T-cell (primary cell): ENCODE measurements around the gene MLANA. TPM values are rescaled to one million over a fixed set of nuclear protein-coding genes. Genes with fewer than 3 reads are reported as not detected.

Experiments used
- ATAC-seq, 4 experiments: fragments of 200-7000 bp in 3 of 4; fragments of 150-1000 bp in 1 of 4; cut with Tn5 transposase; replicated peaks in 1 of 4; 1 replicate in 3 of 4; 2 replicates in 1 of 4; pipeline ENCODE4 v1.10.0; 2021; ENCODE audit warnings: moderate library complexity in 3 of 4, mild to moderate bottlenecking in 2 of 4, moderate number of reproducible peaks in 1 of 4
- CTCF ChIA-PET, 2 donors: fragments of 300-600 bp; sonication (Branson Sonifier 250); formaldehyde crosslinking; loops; one replicate each; lab custom pipeline; 2022; ENCODE audit warnings: antibody characterized with exemption in 2 of 2; lab: Charles Lee
- POLR2A ChIA-PET, 2 donors: fragments of 300-600 bp; sonication (Branson Sonifier 250); formaldehyde crosslinking; loops; one replicate each; lab custom pipeline; 2022; ENCODE audit warnings: antibody characterized with exemption in 2 of 2; lab: Charles Lee
- DNase-seq, 35 experiments: peaks; one replicate each; pipeline versions ENCODE4 v3.0.0 to v3.0.0-alpha.2; 2013 to 2023
- H3K27ac ChIP-seq: one replicate; pipeline ENCODE4 v1.5.1; 2013; ENCODE audit warnings: low read length
- H3K27me3 ChIP-seq, 2 experiments: replicated peaks in 1 of 2; 1 replicate in 1 of 2; 2 replicates in 1 of 2; pipeline versions ENCODE4 v1.6.1 to v1.7.0; 2013; ENCODE audit warnings: low read length in 1 of 2, mixed read lengths in 1 of 2; ENCODE audit not compliant: control insufficient read depth in 2 of 2, insufficient read depth in 2 of 2; ENCODE audit errors: extremely low read depth in 1 of 2
- H3K36me3 ChIP-seq, 2 donors: 1 replicate in 1 of 2; 2 replicates in 1 of 2; pipeline versions ENCODE4 v1.6.1 to v1.7.0; 2013; ENCODE audit warnings: low read length in 1 of 2; ENCODE audit not compliant: control insufficient read depth in 2 of 2, insufficient read depth in 1 of 2; ENCODE audit errors: extremely low read depth in 1 of 2
- H3K4me1 ChIP-seq, 2 experiments: 1 replicate in 1 of 2; 2 replicates in 1 of 2; pipeline versions ENCODE4 v1.6.1 to v1.7.0; 2013; ENCODE audit warnings: low read length in 2 of 2, mixed read lengths in 1 of 2; ENCODE audit not compliant: insufficient read depth in 2 of 2, control insufficient read depth in 1 of 2; ENCODE audit errors: extremely low read depth in 1 of 2
- H3K4me3 ChIP-seq, 2 donors: 1 replicate in 1 of 2; 2 replicates in 1 of 2; pipeline versions ENCODE4 v1.5.1 to v1.7.0; 2013; ENCODE audit warnings: mild to moderate bottlenecking in 2 of 2, low read length in 1 of 2, moderate library complexity in 1 of 2; ENCODE audit not compliant: control insufficient read depth in 1 of 2; ENCODE audit errors: extremely low read depth in 1 of 2
- H3K9me3 ChIP-seq: 2 replicates; pipeline ENCODE4 v1.7.0; 2013
- H3K27ac Mint-ChIP-seq, 2 donors: one replicate each; pipeline ENCODE4 v1.8.0; 2020 to 2021; ENCODE audit warnings: mild to moderate bottlenecking in 2 of 2, mixed read lengths in 2 of 2
- H3K27me3 Mint-ChIP-seq, 2 donors: one replicate each; pipeline ENCODE4 v1.8.0; 2021 to 2022; ENCODE audit warnings: mixed read lengths in 2 of 2
- H3K36me3 Mint-ChIP-seq: one replicate; pipeline ENCODE4 v1.8.0; 2021; ENCODE audit warnings: mixed read lengths
- H3K4me1 Mint-ChIP-seq, 3 donors: one replicate each; pipeline ENCODE4 v1.8.0; 2020 to 2022; ENCODE audit warnings: mixed read lengths in 3 of 3, mild to moderate bottlenecking in 1 of 3
- H3K4me3 Mint-ChIP-seq, 3 donors: one replicate each; pipeline ENCODE4 v1.8.0; 2020 to 2022; ENCODE audit warnings: mild to moderate bottlenecking in 3 of 3, mixed read lengths in 3 of 3, moderate library complexity in 3 of 3
- H3K9me3 Mint-ChIP-seq, 3 donors: one replicate each; pipeline ENCODE4 v1.8.0; 2020 to 2022; ENCODE audit warnings: mixed read lengths in 3 of 3
- WGBS: methylation state at CpG from one replicate; pipeline ENCODE4 v1.1.5; 2013; ENCODE audit warnings: missing lambda C conversion rate; ENCODE audit not compliant: insufficient coverage; 5-methylcytosine and 5-hydroxymethylcytosine counted together
- total RNA-seq, 35 experiments: library from RNA in 6 of 35; stranded (reverse) in 6 of 35; fragments of 120-200 nt in 1 of 35; gene quantifications; one replicate each; pipeline versions ENCODE4 v1.2.1 to v1.2.4 and lab custom pipeline; 2013 to 2026

Gene MLANA
- total RNA-seq, 5 donors from 2014 or later (not counting 1 experiment from before 2014, with no cell fraction given), result not detected

GRCh38 chr9:5931657-5932056, 41.0 kb downstream of the MLANA start:
- H3K4me3 ChIP-seq, result no peak overlapping the region
- ChIA-PET CTCF (no interaction called here), POLR2A (no interaction called here)
- no peak for ATAC-seq
- H3K4me1 Mint-ChIP-seq, result peaks cover 0 to 4% (median 0%) of the 10 kb centered on the region in 3 donors
- H3K36me3 Mint-ChIP-seq, result peaks cover 8% of the 10 kb centered on the region
- H3K27ac Mint-ChIP-seq, result no peak overlapping the region
- H3K9me3 Mint-ChIP-seq, result no peaks in the 10 kb centered on the region
- H3K4me1 ChIP-seq, result no peaks in the 10 kb centered on the region
- H3K27ac ChIP-seq, result no peak overlapping the region
- no CpG with 5 or more reads among the region's 1 CpG for WGBS
- H3K4me3 Mint-ChIP-seq, result no peak overlapping the region
- no peaks in the 10 kb centered on the region for H3K27me3 Mint-ChIP-seq
- peaks cover 0 to 6% of the 10 kb centered on the region in 2 donors for H3K36me3 ChIP-seq
- H3K9me3 ChIP-seq, result no peaks in the 10 kb centered on the region
- H3K27me3 ChIP-seq, result no peaks in the 10 kb centered on the region
- DNase-seq, result no peak

DNA sequence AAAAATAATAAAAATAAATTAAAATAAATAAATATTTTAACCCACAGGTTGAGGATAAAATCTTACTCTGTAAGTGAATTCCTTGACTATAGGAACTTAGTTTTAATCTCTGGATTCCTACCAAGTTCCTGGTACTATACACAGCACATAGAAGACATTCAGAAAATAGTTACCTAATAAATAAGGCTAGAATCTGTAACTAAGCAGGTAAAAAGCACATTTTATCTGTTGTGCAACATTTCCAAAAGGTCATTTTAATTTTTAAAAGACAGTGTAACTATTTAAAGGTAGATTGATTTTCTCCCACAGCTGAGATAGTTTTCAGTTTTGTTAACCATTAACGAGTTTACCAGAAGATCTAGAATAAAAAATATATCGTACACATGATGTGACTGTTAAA, 47.8 kb downstream of the MLANA start:
- Mint-ChIP-seq H3K4me3 (no peak overlapping the region), H3K36me3 (peaks cover 6% of the 10 kb centered on the region), H3K27me3 (no peaks in the 10 kb centered on the region), H3K27ac (no peak overlapping the region), H3K9me3 (no peaks in the 10 kb centered on the region), H3K4me1 (no peaks in the 10 kb centered on the region)
- ATAC-seq (no peak), DNase-seq (no peak)
- WGBS, result no CpG with 5 or more reads among the region's 2 CpGs
- POLR2A ChIA-PET, result no interaction called here
- no peaks in the 10 kb centered on the region for H3K27me3 ChIP-seq
- no peaks in the 10 kb centered on the region for H3K9me3 ChIP-seq
- peaks cover 0 to 1% of the 10 kb centered on the region in 2 donors for H3K36me3 ChIP-seq
- H3K4me1 ChIP-seq, result no peaks in the 10 kb centered on the region
- H3K4me3 ChIP-seq, result no peak overlapping the region
- CTCF ChIA-PET, result interaction anchor here in 1 of 2 donors (1.3 kb wide), 1 partner anchor 10 kb away, joined by 3 read pairs; no protein-coding TSS in a partner anchor
- H3K27ac ChIP-seq, result no peak overlapping the region

GRCh38 chr9:5939530-5939929, 48.8 kb downstream of the MLANA start:
- no peak overlapping the region for H3K4me3 ChIP-seq
- ATAC-seq, result no peak
- ChIA-PET CTCF (no interaction called here), POLR2A (no interaction called here)
- no peaks in the 10 kb centered on the region for H3K36me3 ChIP-seq
- no peak overlapping the region for H3K27ac ChIP-seq
- no peaks in the 10 kb centered on the region for H3K27me3 ChIP-seq
- H3K4me1 Mint-ChIP-seq, result no peaks in the 10 kb centered on the region
- H3K9me3 ChIP-seq, result no peaks in the 10 kb centered on the region
- no peaks in the 10 kb centered on the region for H3K27me3 Mint-ChIP-seq
- no peak overlapping the region for H3K27ac Mint-ChIP-seq
- no peak overlapping the region for H3K4me3 Mint-ChIP-seq
- no peaks in the 10 kb centered on the region for H3K9me3 Mint-ChIP-seq
- no peak for DNase-seq
- H3K36me3 Mint-ChIP-seq, result peaks cover 3% of the 10 kb centered on the region
- H3K4me1 ChIP-seq, result no peaks in the 10 kb centered on the region

- H3K9me3 Mint-ChIP-seq, result no peaks in the 10 kb centered on the region
- no peak for ATAC-seq
- POLR2A ChIA-PET, result no interaction called here
- no CpG with 5 or more reads among the region's 2 CpGs for WGBS
- H3K27me3 Mint-ChIP-seq, result no peaks in the 10 kb centered on the region
- no peak overlapping the region for H3K27ac Mint-ChIP-seq
- H3K4me1 ChIP-seq, result no peaks in the 10 kb centered on the region
- no peaks in the 10 kb centered on the region for H3K4me1 Mint-ChIP-seq
- CTCF ChIA-PET, result no interaction called here
- no peak for DNase-seq
- H3K27me3 ChIP-seq, result no peaks in the 10 kb centered on the region
- no peaks in the 10 kb centered on the region for H3K36me3 ChIP-seq
- H3K9me3 ChIP-seq, result no peaks in the 10 kb centered on the region
- H3K4me3 Mint-ChIP-seq, result no peak overlapping the region
- H3K36me3 Mint-ChIP-seq, result peaks cover 3% of the 10 kb centered on the region
- no peak overlapping the region for H3K27ac ChIP-seq
- H3K4me3 ChIP-seq, result no peak overlapping the region
These were observed 50.5 kb downstream of the MLANA start for GRCh38 chr9:5941214-5941613.

- WGBS, result no CpG with 5 or more reads among the region's 1 CpG
- ATAC-seq, result no peak
- no peaks in the 10 kb centered on the region for H3K27me3 ChIP-seq
- H3K9me3 ChIP-seq, result no peaks in the 10 kb centered on the region
- H3K27ac ChIP-seq, result no peak overlapping the region
- H3K27me3 Mint-ChIP-seq, result no peaks in the 10 kb centered on the region
- H3K4me1 ChIP-seq, result peaks cover 3 to 8% of the 10 kb centered on the region in 2 experiments
- ChIA-PET POLR2A (interaction anchor here in 1 of 2 donors (0.6 to 0.7 kb wide), 2 partner anchors 92 to 988 kb away, joined by 3 to 4 read pairs; no protein-coding TSS in a partner anchor), CTCF (interaction anchor here (0.6 to 1.2 kb wide), 2 partner anchors 43 to 109 kb away, joined by 3 read pairs; no protein-coding TSS in a partner anchor)
- H3K36me3 Mint-ChIP-seq, result peaks cover 3% of the 10 kb centered on the region
- peaks cover 20 to 21% (median 21%) of the 10 kb centered on the region in 3 donors for H3K4me1 Mint-ChIP-seq
- H3K27ac Mint-ChIP-seq, result no peak overlapping the region
- H3K4me3 ChIP-seq, result no peak overlapping the region
- no peak overlapping the region for H3K4me3 Mint-ChIP-seq
- no peak for DNase-seq
- no peaks in the 10 kb centered on the region for H3K36me3 ChIP-seq
- no peaks in the 10 kb centered on the region for H3K9me3 Mint-ChIP-seq
These were observed 54.4 kb downstream of the MLANA start for GRCh38 chr9:5945112-5945511.

GRCh38 chr9:5947912-5948311, 57.2 kb downstream of the MLANA start:
- ATAC-seq, result no peak
- Histone ChIP-seq H3K4me1 (peaks cover 3 to 8% of the 10 kb centered on the region in 2 experiments), H3K27ac (no peak overlapping the region), H3K4me3 (no peak overlapping the region), H3K27me3 (no peaks in the 10 kb centered on the region), H3K36me3 (no peaks in the 10 kb centered on the region), H3K9me3 (no peaks in the 10 kb centered on the region)
- Mint-ChIP-seq H3K27me3 (no peaks in the 10 kb centered on the region), H3K27ac (peak overlapping the region in 1 of 2 donors; percentile 22), H3K4me1 (peaks cover 21 to 24% (median 24%) of the 10 kb centered on the region in 3 donors), H3K9me3 (no peaks in the 10 kb centered on the region), H3K4me3 (no peak overlapping the region), H3K36me3 (peaks cover 3% of the 10 kb centered on the region)
- DNase-seq, result peak in 3 of 35 experiments; percentile 1 to 10 (median 1)
- CTCF ChIA-PET, result interaction anchor here (0.6 to 1.4 kb wide), 4 partner anchors 10 to 268 kb away, joined by 3 to 13 read pairs (median 3); no protein-coding TSS in a partner anchor
- WGBS, result no CpG with 5 or more reads among the region's 2 CpGs
- POLR2A ChIA-PET, result interaction anchor here in 1 of 2 donors (0.7 kb wide), 1 partner anchor 13 kb away, joined by 5 read pairs; no protein-coding TSS in a partner anchor
